ENCODE results near the gene TRANK1. TPM values are rescaled to one million over a fixed set of nuclear protein-coding genes. Genes with fewer than 3 reads are reported as not detected.
A peak's percentile ranks its signal among the peaks of the same experiment; 100 is the strongest.

The TRANK1 gene
- total RNA-seq, 1 experiment from 2014 or later = 0.62 TPM

DNA sequence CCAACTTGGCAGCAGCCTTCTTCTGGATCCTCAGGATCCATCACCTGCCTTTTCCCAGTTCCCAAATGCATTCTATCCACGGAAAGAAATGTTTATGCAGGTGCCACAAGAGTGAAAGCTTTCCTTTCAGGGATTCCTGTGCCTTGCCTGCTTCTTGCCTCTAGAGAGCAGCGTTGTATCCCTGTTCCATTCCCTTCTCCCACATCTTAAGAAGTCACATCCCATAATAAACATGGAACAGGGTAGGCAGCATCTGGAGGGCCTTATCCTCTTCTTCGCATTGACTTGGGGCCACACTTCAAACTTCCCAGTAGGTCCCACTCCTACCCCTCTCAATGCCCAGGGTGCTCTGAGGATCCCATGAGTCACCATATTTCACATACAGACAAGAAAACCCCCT is 107.8 kb downstream of the TRANK1 start:
- Histone ChIP-seq H3K4me3 (ENCODE audit: insufficient read depth, low read depth, low read length) (no peak overlapping the region), H3K27me3 (ENCODE audit: control insufficient read depth, insufficient read depth, low read length) (no peaks in the 10 kb centered on the region), H3K36me3 (replicated peaks; ENCODE audit: control insufficient read depth, insufficient read depth, low read length) (no peaks in the 10 kb centered on the region)
- DNase-seq = peak; percentile 56

DNA sequence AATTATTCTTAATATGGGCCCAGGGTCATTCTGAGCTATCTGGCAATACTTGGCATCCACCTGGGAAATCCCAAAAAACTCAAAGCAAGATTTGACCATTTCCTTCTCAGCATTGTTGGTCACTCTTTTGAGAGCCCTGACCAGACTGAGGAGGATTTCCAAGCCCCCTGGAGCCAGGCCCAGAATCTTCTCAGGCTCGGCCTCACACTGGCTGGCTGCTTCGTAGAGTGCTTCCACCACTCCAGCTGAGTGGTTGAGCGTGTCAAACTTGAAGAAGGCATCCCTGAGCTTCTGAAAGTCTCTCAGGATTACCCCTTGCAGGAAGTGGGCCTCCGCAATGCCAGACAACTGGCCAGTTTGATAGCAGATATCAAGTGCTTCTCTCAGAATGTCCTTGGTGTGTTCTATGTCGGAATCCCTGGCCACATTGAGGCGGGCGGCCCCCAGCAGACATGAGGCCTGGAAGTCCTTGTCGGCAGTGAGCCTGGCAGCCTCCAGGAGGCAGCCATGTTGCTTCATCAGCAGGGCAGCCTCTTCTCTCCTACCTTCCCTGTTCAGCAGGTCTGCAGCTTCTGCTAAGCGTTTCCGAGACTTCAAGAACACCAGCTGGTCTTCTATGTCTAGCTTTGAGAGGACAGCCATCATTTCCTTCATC is 111.6 kb downstream of the TRANK1 start:
- no peak overlapping the region for H3K4me3 ChIP-seq (ENCODE audit: insufficient read depth, low read depth, low read length)
- H3K36me3 ChIP-seq (replicated peaks; ENCODE audit: control insufficient read depth, insufficient read depth, low read length) = no peaks in the 10 kb centered on the region
- DNase-seq = peak; percentile 28
- no peaks in the 10 kb centered on the region for H3K27me3 ChIP-seq (ENCODE audit: control insufficient read depth, insufficient read depth, low read length)

DNA sequence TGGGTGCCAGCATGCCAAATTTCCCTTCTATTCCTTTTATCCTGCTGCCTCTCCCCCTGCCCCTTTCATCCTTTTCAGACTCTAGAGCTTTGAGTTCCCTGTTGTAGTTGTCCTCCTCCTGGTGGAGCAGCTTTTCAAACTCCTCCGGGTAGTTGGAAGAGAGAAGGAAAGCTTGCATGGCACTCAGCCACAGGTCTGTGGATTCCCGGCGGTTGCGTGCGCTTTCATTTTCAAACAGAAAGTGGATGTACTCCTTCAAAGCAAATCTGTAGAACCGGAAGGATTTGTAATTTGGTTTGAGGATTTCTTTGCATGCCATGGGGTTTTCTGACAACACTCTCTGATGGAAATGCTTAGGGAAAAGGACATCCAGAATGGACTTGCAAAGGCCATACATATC is 112.4 kb downstream of the TRANK1 start:
- Histone ChIP-seq H3K27me3 (ENCODE audit: control insufficient read depth, insufficient read depth, low read length) (no peaks in the 10 kb centered on the region), H3K36me3 (replicated peaks; ENCODE audit: control insufficient read depth, insufficient read depth, low read length) (no peaks in the 10 kb centered on the region), H3K4me3 (ENCODE audit: insufficient read depth, low read depth, low read length) (no peak overlapping the region)
- no peak for DNase-seq

DNA sequence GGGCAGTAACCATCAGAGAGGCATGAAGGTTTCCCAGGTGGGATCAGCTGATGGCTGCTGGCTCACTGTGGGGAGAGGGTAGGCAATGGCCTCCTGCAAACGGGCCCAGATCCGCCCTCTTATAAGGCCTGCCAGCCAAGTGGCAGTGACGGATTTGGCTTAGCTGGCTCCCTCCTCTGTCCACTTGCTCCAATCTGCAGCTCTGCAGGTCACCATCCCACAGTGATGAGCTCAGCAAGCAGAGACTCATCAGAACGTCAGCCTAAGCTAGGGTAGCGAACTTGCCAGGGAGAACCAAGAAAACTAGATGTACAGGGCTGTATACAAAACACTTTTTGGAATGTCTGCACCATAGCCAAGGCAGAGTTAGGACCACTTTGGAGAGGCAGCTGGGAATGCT is 117.7 kb downstream of the TRANK1 start:
- Histone ChIP-seq H3K4me3 (ENCODE audit: insufficient read depth, low read depth, low read length) (no peak overlapping the region), H3K36me3 (replicated peaks; ENCODE audit: control insufficient read depth, insufficient read depth, low read length) (no peaks in the 10 kb centered on the region), H3K27me3 (ENCODE audit: control insufficient read depth, insufficient read depth, low read length) (no peaks in the 10 kb centered on the region)
- no peak for DNase-seq

DNA sequence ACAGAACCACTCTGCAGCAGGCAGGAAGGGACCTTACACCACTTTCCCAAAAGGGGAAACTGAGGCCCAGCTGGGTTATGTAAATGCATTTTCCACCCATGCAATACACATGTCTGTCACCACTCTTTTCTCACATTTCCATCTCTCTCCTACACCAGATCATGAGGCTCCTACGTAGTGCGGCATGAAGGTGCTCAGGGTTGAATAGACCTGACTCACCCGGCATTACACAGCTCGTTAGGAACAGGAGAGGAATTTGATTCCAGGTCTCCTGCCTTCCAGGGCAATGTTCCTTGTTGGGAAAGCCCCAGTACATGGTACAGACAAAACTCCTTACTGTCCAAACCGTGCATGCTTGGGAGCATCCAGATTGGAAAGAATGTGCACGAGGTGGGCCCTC is 118.6 kb downstream of the TRANK1 start:
- H3K27me3 ChIP-seq (ENCODE audit: control insufficient read depth, insufficient read depth, low read length) = no peaks in the 10 kb centered on the region
- no peaks in the 10 kb centered on the region for H3K36me3 ChIP-seq (replicated peaks; ENCODE audit: control insufficient read depth, insufficient read depth, low read length)
- no peak for DNase-seq
- no peak overlapping the region for H3K4me3 ChIP-seq (ENCODE audit: insufficient read depth, low read depth, low read length)

DNA sequence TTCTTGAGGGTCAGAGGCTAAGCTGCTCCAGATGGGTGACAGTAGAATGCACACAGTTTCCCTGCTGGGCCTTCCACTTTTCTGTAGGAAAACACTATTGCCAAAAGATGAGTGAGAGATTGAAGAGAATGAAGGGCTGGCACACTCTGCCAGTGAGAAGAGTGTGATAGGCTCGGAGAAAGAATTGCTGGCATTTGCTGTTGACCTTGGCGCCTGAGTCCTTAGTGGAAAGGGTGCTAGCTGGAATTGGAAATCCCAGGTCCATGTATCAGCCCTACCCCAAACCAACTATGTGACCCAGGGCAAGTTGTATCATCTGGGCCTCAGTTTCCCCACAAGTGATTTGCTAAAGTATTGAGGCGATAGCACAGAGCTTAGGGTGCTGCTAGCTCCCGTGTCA is 120.4 kb downstream of the TRANK1 start:
- Histone ChIP-seq H3K36me3 (replicated peaks; ENCODE audit: control insufficient read depth, insufficient read depth, low read length) (no peaks in the 10 kb centered on the region), H3K27me3 (ENCODE audit: control insufficient read depth, insufficient read depth, low read length) (no peaks in the 10 kb centered on the region), H3K4me3 (ENCODE audit: insufficient read depth, low read depth, low read length) (no peak overlapping the region)
- DNase-seq = no peak

DNA sequence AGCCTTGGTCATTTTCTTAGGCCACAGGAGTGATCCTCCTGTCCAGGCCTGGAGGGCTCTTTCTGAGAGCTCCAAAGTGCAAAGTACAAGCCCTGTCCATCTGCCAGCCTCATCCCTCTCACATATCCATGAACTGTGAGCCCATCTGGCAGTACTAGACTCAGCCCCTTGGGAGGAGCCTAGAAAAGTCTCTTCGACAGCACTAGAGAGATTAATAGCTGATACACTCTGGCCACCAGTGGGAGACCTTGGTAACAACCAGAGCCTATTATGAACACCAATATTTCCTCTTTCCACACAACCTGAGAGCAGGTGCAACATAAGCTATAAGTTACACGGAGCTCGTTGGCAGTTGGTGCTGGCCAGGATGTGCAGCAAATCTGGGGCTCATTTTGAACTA is 121.0 kb downstream of the TRANK1 start:
- Histone ChIP-seq H3K36me3 (replicated peaks; ENCODE audit: control insufficient read depth, insufficient read depth, low read length) (no peaks in the 10 kb centered on the region), H3K4me3 (ENCODE audit: insufficient read depth, low read depth, low read length) (no peak overlapping the region), H3K27me3 (ENCODE audit: control insufficient read depth, insufficient read depth, low read length) (no peaks in the 10 kb centered on the region)
- DNase-seq = no peak

DNA sequence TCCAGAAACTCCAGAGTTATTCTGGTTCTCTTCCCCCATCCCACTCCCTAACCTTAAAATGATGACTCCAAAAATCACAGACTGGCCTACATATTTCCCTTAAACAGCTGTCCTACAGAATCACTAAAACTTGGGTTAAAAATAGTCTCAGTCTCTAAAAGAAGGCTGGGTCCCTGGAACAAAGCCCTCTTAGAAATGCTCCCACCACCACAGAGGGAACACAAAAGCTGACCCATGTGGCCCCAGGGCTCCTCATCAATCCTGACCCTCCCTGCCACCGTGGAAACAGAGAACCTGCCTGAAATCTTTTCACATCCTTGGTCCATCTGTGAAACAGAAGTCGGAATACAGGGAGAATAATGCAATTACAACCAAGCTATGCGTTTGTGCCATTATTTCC is 124.8 kb downstream of the TRANK1 start:
- no peaks in the 10 kb centered on the region for H3K27me3 ChIP-seq (ENCODE audit: control insufficient read depth, insufficient read depth, low read length)
- no peak overlapping the region for H3K4me3 ChIP-seq (ENCODE audit: insufficient read depth, low read depth, low read length)
- no peaks in the 10 kb centered on the region for H3K36me3 ChIP-seq (replicated peaks; ENCODE audit: control insufficient read depth, insufficient read depth, low read length)
- DNase-seq = no peak

DNA sequence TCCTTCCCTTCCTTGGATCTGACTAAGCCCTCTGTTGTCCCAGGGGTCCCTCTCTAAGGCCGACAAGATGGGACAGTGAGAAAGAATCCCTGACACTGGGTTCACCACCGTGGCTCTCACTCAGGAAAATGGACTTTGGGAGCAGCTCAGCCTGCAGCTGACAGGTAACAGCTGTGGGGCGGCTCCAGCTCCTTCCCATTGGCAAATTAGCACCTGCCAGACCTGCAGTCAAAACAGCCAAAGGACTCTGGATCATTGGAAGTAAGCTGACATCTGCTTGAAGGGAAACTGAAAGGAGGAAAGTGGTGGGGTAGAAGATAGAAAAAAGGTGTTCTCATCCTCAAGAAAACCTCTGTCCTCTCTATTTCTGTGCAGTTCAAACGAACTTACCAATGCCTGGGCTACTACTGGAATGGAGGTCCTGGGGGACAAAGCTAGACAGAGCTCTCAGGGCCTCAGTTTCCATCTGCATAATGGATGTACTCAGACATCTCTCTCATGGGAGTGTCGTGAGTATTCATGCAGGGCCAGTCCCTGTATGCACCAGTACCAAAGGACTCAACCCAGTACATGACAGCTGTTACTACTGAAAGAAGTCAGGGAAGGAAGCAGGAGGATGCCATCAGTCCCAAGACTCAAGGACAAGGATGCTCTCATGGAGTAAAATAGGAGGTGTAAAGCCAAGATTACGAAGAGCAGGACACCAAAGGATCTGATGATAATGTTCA is 126.9 kb downstream of the TRANK1 start:
- DNase-seq = no peak
- Histone ChIP-seq H3K27me3 (ENCODE audit: control insufficient read depth, insufficient read depth, low read length) (no peaks in the 10 kb centered on the region), H3K4me3 (ENCODE audit: insufficient read depth, low read depth, low read length) (no peak overlapping the region), H3K36me3 (replicated peaks; ENCODE audit: control insufficient read depth, insufficient read depth, low read length) (no peaks in the 10 kb centered on the region)

DNA sequence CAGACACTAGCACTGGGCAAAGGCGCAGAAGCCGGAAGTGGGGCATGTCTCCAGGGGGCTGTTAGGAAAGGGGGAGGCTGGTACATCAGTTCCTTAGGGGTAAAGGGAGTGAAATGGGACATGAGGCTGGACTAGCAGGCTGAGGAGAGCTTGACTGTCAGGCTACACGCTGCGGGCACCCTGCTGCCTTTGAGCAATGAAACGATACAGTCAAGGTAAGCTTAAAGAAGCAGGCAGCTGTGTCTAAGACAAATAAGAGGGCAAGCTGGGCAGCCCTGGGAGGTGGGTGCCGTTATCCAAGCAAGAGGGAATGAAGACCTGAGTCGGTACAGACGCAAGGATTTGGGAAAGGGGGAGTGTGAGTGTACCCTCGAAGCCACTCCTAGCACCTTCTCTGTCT is 129.5 kb downstream of the TRANK1 start:
- H3K4me3 ChIP-seq (ENCODE audit: insufficient read depth, low read depth, low read length) = no peak overlapping the region
- no peaks in the 10 kb centered on the region for H3K36me3 ChIP-seq (replicated peaks; ENCODE audit: control insufficient read depth, insufficient read depth, low read length)
- no peaks in the 10 kb centered on the region for H3K27me3 ChIP-seq (ENCODE audit: control insufficient read depth, insufficient read depth, low read length)
- no peak for DNase-seq

DNA sequence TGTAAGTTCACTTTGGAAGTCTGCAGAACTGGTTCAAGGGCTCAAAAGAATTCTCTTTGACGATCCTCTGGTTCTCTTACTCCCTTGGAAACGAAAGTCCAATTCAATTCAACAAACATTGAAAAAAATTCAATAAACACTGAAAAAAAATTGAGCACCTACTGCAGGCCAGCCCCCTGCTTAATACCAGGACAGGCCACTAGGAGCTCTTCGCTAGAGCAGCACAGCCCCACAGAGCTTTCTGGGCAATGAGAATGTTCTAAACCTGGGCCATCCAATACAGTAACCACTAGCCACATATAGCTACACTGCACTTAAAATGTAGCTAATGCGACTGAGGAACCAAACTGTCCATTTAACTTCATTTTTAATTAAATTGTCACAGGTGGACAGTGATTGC is 130.1 kb downstream of the TRANK1 start:
- no peak for DNase-seq
- no peaks in the 10 kb centered on the region for H3K27me3 ChIP-seq (ENCODE audit: control insufficient read depth, insufficient read depth, low read length)

DNA sequence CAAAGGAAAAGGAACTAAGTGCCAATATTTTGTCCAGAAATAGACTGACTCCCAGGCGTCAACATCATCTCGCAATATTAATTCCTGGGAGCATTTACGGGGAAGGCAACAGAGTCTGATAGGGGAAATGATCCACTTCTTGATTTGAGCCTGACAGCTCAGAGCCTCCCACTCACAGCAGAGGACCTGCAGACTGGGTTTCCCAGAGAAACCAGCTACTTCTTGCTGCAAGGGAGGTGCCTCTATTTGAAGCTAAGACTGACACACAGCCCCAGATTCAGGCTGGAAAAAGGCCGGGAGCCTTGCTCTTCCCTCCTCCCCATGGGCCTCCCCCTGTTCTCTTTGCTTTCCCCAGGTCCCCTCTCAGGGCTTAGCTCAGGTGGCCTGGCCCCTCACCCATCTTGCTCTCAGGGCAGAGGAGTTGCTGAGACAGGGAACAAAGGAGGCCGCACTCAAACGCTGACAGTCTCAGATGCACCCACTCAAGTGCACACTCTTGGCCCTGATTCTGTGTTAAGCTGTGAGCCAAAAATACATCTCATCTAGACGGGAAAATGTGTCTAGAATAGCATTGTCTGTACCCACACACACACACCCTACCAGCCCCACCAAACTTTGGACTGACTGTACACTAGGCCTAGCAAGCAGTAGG is 130.7 kb downstream of the TRANK1 start:
- no peak for DNase-seq
- Histone ChIP-seq H3K36me3 (replicated peaks; ENCODE audit: control insufficient read depth, insufficient read depth, low read length) (no peaks in the 10 kb centered on the region), H3K27me3 (ENCODE audit: control insufficient read depth, insufficient read depth, low read length) (no peaks in the 10 kb centered on the region), H3K4me3 (ENCODE audit: insufficient read depth, low read depth, low read length) (no peak overlapping the region)

More for the DNA sequence above, 130.1 kb downstream of the TRANK1 start:
- H3K4me3 ChIP-seq (ENCODE audit: insufficient read depth, low read depth, low read length) = no peak overlapping the region
- H3K36me3 ChIP-seq (replicated peaks; ENCODE audit: control insufficient read depth, insufficient read depth, low read length) = no peaks in the 10 kb centered on the region

DNA sequence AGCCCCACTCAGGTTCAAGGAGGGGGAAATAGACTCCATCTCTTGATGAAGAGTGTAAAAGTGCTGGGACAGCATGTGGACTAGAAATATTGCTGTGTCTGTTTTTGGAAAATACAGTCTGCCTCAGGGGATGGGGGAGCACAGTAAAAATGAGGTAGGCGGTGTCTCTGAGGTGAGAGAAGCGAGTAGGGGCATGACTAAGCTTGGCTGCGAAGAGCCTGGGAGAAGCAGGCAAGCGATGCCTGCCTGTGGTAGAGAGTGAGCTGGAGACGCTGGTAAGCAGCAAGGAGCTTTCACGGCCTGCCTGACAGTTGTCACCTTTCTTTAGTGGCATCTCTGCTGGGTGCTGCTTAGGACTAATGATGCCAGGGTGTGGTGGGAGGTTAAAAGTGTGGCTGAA is 131.5 kb downstream of the TRANK1 start:
- DNase-seq = no peak
- Histone ChIP-seq H3K4me3 (ENCODE audit: insufficient read depth, low read depth, low read length) (no peak overlapping the region), H3K27me3 (ENCODE audit: control insufficient read depth, insufficient read depth, low read length) (no peaks in the 10 kb centered on the region), H3K36me3 (replicated peaks; ENCODE audit: control insufficient read depth, insufficient read depth, low read length) (no peaks in the 10 kb centered on the region)

DNA sequence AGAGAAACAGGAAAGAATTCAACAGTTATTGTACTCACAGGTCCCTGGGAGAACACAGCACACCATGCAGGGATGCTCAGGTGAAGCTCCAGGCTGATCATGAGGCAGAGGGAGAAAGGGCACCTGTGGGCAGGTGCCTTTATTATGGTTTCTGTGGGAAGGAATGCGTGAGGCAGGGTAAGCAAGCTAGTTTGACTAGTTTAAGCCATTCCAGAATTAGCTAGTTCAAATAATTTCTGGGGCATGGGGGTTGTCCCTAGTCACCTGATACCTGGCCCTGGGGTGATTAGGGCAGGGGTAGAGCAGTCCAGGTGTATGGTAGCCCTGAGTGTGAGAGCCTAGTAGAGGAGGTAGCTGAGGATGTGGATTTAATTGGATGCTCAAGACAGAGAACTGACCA is 132.6 kb downstream of the TRANK1 start:
- H3K36me3 ChIP-seq (replicated peaks; ENCODE audit: control insufficient read depth, insufficient read depth, low read length) = no peaks in the 10 kb centered on the region
- no peaks in the 10 kb centered on the region for H3K27me3 ChIP-seq (ENCODE audit: control insufficient read depth, insufficient read depth, low read length)
- no peak for DNase-seq
- no peak overlapping the region for H3K4me3 ChIP-seq (ENCODE audit: insufficient read depth, low read depth, low read length)

DNA sequence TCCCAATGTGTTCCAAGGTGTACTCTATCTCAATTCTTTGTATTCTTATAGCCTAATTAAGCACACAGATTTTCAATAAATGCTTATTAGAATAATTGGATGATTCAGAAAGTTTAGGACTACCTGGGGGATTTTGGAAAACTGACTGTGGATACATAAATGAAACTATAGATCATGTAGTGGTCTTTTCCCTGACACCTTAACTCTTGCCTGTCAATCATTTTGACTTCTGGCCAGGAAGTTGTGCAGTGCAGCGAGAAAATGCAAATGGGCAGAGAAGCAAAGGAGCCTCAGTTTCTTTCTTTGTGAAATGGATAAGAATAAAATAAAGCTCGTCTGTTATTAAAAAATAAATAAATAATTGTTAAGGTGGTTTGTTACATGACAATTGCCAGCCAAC is 133.1 kb downstream of the TRANK1 start:
- no peak for DNase-seq
- H3K4me3 ChIP-seq (ENCODE audit: insufficient read depth, low read depth, low read length) = no peak overlapping the region
- H3K27me3 ChIP-seq (ENCODE audit: control insufficient read depth, insufficient read depth, low read length) = no peaks in the 10 kb centered on the region
- no peaks in the 10 kb centered on the region for H3K36me3 ChIP-seq (replicated peaks; ENCODE audit: control insufficient read depth, insufficient read depth, low read length)

All from H7 (cell line).